Panc1 (cell line): Measurements from ENCODE around the gene BTBD9. TPM values are rescaled to one million over a fixed set of nuclear protein-coding genes. Genes with fewer than 3 reads are reported as not detected.
A peak's percentile ranks its signal among the peaks of the same experiment; 100 is the strongest.

ENCODE experiments used
- ATAC-seq: fragments of 200-7000 bp; cut with Tn5 transposase; 2 replicates; pipeline ENCODE4 v1.9.1; 2020; ENCODE audit warnings: mild to moderate bottlenecking, moderate library complexity
- BruUV-seq: library from RNA; stranded (reverse); fragments of 400-500 nt; replicated peaks from 2 replicates; lab custom pipeline; 2021; lab: Mats Ljungman, UMichigan
- CTCF ChIA-PET: fragments of 300-600 bp; sonication (Branson Sonifier 250); formaldehyde crosslinking; loops from one replicate; lab custom pipeline; 2022; ENCODE audit warnings: antibody characterized with exemption; lab: Charles Lee
- POLR2A ChIA-PET: fragments of 300-600 bp; sonication (Branson Sonifier 250); formaldehyde crosslinking; loops from one replicate; lab custom pipeline; 2022; ENCODE audit warnings: antibody characterized with exemption; lab: Charles Lee
- DNase-seq: peaks from one replicate; pipeline ENCODE4 v3.0.0-alpha.2; 2010; ENCODE audit warnings: low read depth, low spot score
- H3K27ac ChIP-seq: 2 replicates; pipeline ENCODE4 v1.5.1; 2011; ENCODE audit warnings: mild to moderate bottlenecking, low read length, inconsistent platforms
- H3K27me3 ChIP-seq: fragments of 200-500 bp; sonication (Bioruptor generic); 2 replicates; pipeline ENCODE4 v1.6.0; 2014; ENCODE audit warnings: low read length, inconsistent platforms; ENCODE audit not compliant: control insufficient read depth, insufficient read depth
- H3K36me3 ChIP-seq: fragments of 200-500 bp; sonication (Bioruptor generic); 2 replicates; pipeline ENCODE4 v1.5.1; 2014; ENCODE audit warnings: inconsistent platforms, mild to moderate bottlenecking, low read length, moderate library complexity; ENCODE audit not compliant: control insufficient read depth, insufficient read depth
- H3K4me1 ChIP-seq: 2 replicates; pipeline ENCODE4 v1.5.1; 2011; ENCODE audit warnings: inconsistent platforms, mild to moderate bottlenecking, low read length, moderate library complexity; ENCODE audit not compliant: control insufficient read depth, insufficient read depth
- H3K4me3 ChIP-seq, 2 experiments: 2 replicates each; pipeline ENCODE4 v1.5.1; 2011 to 2012; ENCODE audit warnings: low read depth in 2 of 2, low read length in 2 of 2, mild to moderate bottlenecking in 2 of 2, inconsistent platforms in 1 of 2, moderate library complexity in 1 of 2
- H3K9me3 ChIP-seq: fragments of 200-500 bp; sonication (Bioruptor generic); 2 replicates; pipeline ENCODE4 v1.5.1; 2014; ENCODE audit warnings: low read depth, mild to moderate bottlenecking, inconsistent platforms, low read length, moderate library complexity; ENCODE audit not compliant: control insufficient read depth, insufficient read depth
- CTCF ChIP-seq: fragments of 450-650 bp; IDR thresholded peaks from 2 replicates; pipeline ENCODE4 v1.5.1; 2017; ENCODE audit warnings: mild to moderate bottlenecking
- POLR2AphosphoS5 ChIP-seq: IDR thresholded peaks from 2 replicates; pipeline ENCODE4 v1.6.1; 2012; ENCODE audit warnings: mild to moderate bottlenecking, low read depth, low read length, moderate library complexity
- REST ChIP-seq, 2 experiments: IDR thresholded peaks; 2 replicates each; pipeline ENCODE4 v1.6.1; 2011 to 2012; ENCODE audit warnings: low read depth in 2 of 2, control low read depth in 1 of 2, low read length in 1 of 2, mild to moderate bottlenecking in 1 of 2, moderate library complexity in 1 of 2; ENCODE audit not compliant: insufficient read depth in 1 of 2
- SIN3A ChIP-seq: IDR thresholded peaks from 2 replicates; pipeline ENCODE4 v1.6.1; 2012; ENCODE audit warnings: low read depth, mild to moderate bottlenecking, low read length, moderate library complexity, borderline replicate concordance; ENCODE audit not compliant: insufficient read depth
- TCF7L2 ChIP-seq: IDR thresholded peaks from 2 replicates; pipeline ENCODE4 v1.6.1; 2011; ENCODE audit warnings: mild to moderate bottlenecking, low read depth, low read length, inconsistent platforms
- in situ Hi-C: cut with HindIII; loops from 2 replicates; pipeline ENCODE4 v1.10.0; 2016; ENCODE audit warnings: low sequenced_read_pairs, low pct_unique_long_range_greater_than_20kb
- intact Hi-C: fragments of 100-400 bp; cut with micrococcal nuclease; formaldehyde crosslinking; loops from one replicate; pipeline ENCODE4 v1.10.0; 2022; ENCODE audit not compliant: unreplicated experiment
- total RNA-seq: library from RNA; stranded (reverse); gene quantifications from one replicate; pipeline ENCODE4 v1.2.1, GENCODE V29; 2021; ENCODE audit not compliant: unreplicated experiment

BTBD9 gene
- total RNA-seq, 1 experiment from 2014 or later: 12.8 TPM

DNA sequence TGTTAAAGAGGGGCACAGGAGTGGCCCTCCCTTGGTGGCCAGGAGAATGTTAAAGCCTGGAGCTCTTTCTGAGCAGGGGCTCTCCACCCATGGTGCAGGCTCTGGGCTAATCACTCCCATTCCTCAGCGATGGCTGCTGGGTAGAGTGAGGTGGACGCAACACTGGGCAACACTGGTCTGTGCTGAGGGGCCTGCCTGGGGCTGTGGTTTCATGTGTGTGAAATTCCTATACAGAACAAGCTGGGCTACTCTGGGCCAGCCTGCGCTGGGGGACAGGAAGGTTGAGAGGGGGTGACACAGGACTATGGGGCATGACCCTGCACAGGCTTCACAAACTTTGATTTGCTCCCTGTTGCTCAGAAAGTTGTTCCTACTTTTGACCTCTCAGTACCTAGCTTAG is 427.6 kb downstream of the BTBD9 start:
- Histone ChIP-seq H3K4me3 (no peak overlapping the region), H3K9me3 (no peaks in the 10 kb centered on the region), H3K36me3 (no peaks in the 10 kb centered on the region), H3K4me1 (peaks cover 19% of the 10 kb centered on the region), H3K27me3 (no peaks in the 10 kb centered on the region), H3K27ac (peak overlapping the region; percentile 39; the same call in 1 of the 2 replicates)
- CTCF ChIA-PET: interaction anchor here (0.6 kb wide), 1 partner anchor 29 kb away, joined by 3 read pairs; no protein-coding TSS in a partner anchor
- intact Hi-C loops (no loop called here), in situ Hi-C loops (no loop called here)
- no TSS peak for BruUV-seq
- POLR2A ChIA-PET: no interaction called here
- DNase-seq (no peak), ATAC-seq (no peak)
- no peak for TF ChIP-seq CTCF
- no peak for TF ChIP-seq TCF7L2
- no peak for TF ChIP-seq REST (IDR thresholded peaks at IDR 0.05; ENCODE audit: insufficient read depth in 1 of 2, low read depth in 2 of 2, low read length in 1 of 2)
- TF ChIP-seq POLR2AphosphoS5: no peak
- TF ChIP-seq SIN3A: no peak

DNA sequence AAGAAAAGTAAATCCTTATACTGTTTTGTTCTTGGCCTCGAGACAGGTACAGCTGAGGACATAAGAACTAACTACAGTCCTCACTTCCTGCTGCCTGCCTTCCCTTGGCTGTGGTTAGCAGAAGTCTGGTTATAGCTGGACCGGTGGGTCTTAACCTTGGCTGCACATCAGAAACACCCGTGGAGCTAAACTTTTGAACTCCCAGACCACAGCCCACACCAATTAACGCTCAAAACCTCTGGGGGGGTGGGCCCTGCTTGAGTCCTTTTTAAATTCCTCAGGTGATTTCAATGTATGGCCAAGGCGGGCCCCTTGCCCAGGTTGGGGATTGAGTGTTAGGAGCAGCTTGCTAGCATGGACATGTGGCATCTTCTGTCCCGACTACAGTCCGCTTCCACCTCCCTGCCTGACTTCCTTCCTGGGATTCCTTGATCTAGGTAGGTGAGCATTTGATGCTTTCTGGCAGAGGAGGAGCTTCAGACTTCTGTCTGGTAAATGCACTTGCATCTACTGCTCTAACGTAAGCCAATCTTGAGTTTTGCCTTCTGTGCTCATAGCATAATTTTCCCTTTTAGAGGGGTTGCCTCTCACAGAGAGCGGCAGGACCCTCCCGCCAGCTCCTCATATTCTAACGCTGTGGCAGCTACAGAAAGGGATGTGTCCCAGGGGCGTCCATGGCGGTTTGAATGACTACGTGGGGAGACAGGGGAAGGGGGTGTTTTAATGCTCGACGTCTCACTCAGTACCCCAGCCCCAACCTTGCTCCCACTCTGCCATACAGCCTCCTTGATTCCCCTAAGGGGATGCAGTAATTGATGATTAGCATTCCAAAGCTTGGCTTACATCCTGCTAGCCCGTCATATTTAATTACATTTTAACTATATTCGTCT is 430.1 kb downstream of the BTBD9 start:
- H3K36me3 ChIP-seq: no peaks in the 10 kb centered on the region
- TF ChIP-seq POLR2AphosphoS5: no peak
- no peak for TF ChIP-seq TCF7L2
- TF ChIP-seq CTCF: no peak
- no peak for TF ChIP-seq SIN3A
- TF ChIP-seq REST (IDR thresholded peaks at IDR 0.05; ENCODE audit: insufficient read depth in 1 of 2, low read depth in 2 of 2, low read length in 1 of 2): no peak
- no peaks in the 10 kb centered on the region for H3K9me3 ChIP-seq
- peaks cover 23% of the 10 kb centered on the region for H3K4me1 ChIP-seq
- CTCF ChIA-PET: no interaction called here
- no peak overlapping the region for H3K4me3 ChIP-seq
- in situ Hi-C loops: no loop called here
- BruUV-seq: no TSS peak
- POLR2A ChIA-PET: no interaction called here
- ATAC-seq (no peak), DNase-seq (no peak)
- no peaks in the 10 kb centered on the region for H3K27me3 ChIP-seq
- intact Hi-C loops: no loop called here
- no peak overlapping the region; the same call in 1 of the 2 replicates for H3K27ac ChIP-seq
